NB4 (cell line): ENCODE results near the gene RABEP2.
A peak's percentile ranks its signal among the peaks of the same experiment; 100 is the strongest.

Experiments
- DNase-seq: peaks from one replicate; pipeline ENCODE4 v3.0.0; 2010; ENCODE audit warnings: low read depth
- H3K4me3 ChIP-seq: one replicate; pipeline ENCODE4 v1.5.1; 2011; ENCODE audit warnings: mild to moderate bottlenecking, low read depth, low read length, moderate library complexity
- CTCF ChIP-seq: IDR thresholded peaks from one replicate; pipeline ENCODE4 v1.5.1; 2012; ENCODE audit warnings: low read depth, low read length
- MAX ChIP-seq: IDR thresholded peaks from 2 replicates; pipeline ENCODE4 v1.6.1; 2011; ENCODE audit warnings: low read depth, low read length
- MYC ChIP-seq: IDR thresholded peaks from 2 replicates; pipeline ENCODE4 v1.6.1; 2011; ENCODE audit warnings: low read depth, low read length
- POLR2A ChIP-seq: IDR thresholded peaks from 2 replicates; pipeline ENCODE4 v1.6.1; 2011; ENCODE audit warnings: mild to moderate bottlenecking; ENCODE audit not compliant: insufficient read length; ENCODE audit errors: extremely low read depth

RABEP2 gene

GRCh38 chr16:28902909-28903308 is 22.1 kb downstream of the RABEP2 start:
- DNase-seq = peak; percentile 68
- TF ChIP-seq MAX = no peak
- TF ChIP-seq POLR2A = no peak
- no peak for TF ChIP-seq CTCF
- no peak for TF ChIP-seq MYC
- H3K4me3 ChIP-seq = no peak overlapping the region

- TF ChIP-seq CTCF (no peak), POLR2A (no peak), MAX (no peak), MYC (no peak)
- H3K4me3 ChIP-seq = no peak overlapping the region
- no peak for DNase-seq
Measured at GRCh38 chr16:28901862-28902261, 23.2 kb downstream of the RABEP2 start.

GRCh38 chr16:28900601-28901000 is 24.4 kb downstream of the RABEP2 start:
- no peak for DNase-seq
- no peak for TF ChIP-seq POLR2A
- no peak for TF ChIP-seq CTCF
- TF ChIP-seq MAX = no peak
- TF ChIP-seq MYC = no peak
- H3K4me3 ChIP-seq = no peak overlapping the region

GRCh38 chr16:28899882-28900590 is 25.0 kb downstream of the RABEP2 start:
- TF ChIP-seq POLR2A = no peak
- TF ChIP-seq MYC = no peak
- TF ChIP-seq CTCF = no peak
- no peak for TF ChIP-seq MAX
- no peak overlapping the region for H3K4me3 ChIP-seq
- DNase-seq = no peak

GRCh38 chr16:28898942-28899341 is 26.1 kb downstream of the RABEP2 start:
- no peak overlapping the region for H3K4me3 ChIP-seq
- no peak for TF ChIP-seq POLR2A
- no peak for TF ChIP-seq MAX
- no peak for TF ChIP-seq CTCF
- no peak for TF ChIP-seq MYC
- DNase-seq = no peak

GRCh38 chr16:28898266-28898665 is 26.8 kb downstream of the RABEP2 start:
- no peak for DNase-seq
- H3K4me3 ChIP-seq = no peak overlapping the region
- TF ChIP-seq POLR2A (no peak), CTCF (no peak), MYC (no peak), MAX (no peak)
